GM21423 (cell line): ENCODE measurements around the gene TACC3.

Source experiments
- ATAC-seq: cut with Tn5 transposase; IDR thresholded peaks from one replicate; pipeline ENCODE4 v1.9.1; 2021; ENCODE audit warnings: mild to moderate bottlenecking, moderate library complexity; ENCODE audit not compliant: unreplicated experiment

TACC3 gene

DNA sequence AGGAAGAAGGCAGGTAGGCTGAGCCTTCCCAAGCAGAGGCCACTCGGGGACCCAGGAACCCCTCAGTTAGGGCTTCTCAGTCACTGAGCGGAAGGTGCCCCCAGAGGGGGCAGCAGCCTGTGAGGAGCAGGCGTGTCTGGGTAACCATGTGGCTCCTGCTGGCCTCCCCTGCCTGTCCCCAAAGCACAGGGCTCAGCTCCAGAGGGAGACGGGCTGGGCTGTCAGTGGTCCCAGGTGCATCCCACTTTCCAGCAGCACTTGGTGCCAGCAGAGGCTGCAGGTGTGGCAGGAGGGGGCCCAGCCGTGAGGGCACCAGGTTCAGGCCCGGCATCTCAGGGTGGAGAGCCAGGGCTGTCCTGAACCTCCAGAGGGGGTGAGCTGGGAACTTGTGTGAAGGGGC lies 22.7 kb downstream of the TACC3 start:
- ATAC-seq: no peak

DNA sequence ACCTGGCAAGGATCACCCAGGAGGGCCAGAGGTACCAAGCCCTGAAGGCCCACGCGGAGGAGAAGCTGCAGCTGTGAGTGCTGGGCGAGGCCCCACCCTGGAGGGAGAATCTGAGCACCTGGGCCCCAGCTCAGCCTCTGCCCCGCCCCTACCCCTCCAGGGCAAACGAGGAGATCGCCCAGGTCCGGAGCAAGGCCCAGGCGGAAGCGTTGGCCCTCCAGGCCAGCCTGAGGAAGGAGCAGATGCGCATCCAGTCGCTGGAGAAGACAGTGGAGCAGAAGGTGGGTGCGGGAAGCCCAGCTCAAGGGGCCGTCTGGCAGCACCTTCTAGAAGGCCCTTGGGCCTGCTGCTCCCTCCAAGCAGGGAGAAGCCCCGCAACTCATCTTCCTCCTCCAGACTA lies 23.2 kb downstream of the TACC3 start:
- no peak for ATAC-seq

DNA sequence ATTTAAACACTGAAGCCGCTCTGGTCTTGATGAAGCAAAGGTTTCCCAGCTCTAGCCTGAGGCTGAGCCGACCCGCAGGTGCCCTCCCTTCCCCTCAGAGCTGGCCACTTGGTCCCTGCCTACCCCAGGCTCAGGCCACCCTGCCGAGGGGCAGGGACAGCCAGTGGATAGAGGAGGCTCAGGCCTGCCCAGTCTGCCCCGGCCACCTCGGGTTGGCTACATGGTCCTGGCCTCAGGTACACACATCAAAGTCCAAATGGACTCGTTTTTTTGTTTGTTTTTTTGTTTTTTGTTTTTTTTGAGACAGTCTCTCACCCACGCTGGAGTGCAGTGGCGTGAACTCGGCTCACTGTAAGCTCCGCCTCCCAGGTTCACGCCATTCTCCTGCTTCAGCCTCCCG lies 23.8 kb downstream of the TACC3 start:
- no peak for ATAC-seq

DNA sequence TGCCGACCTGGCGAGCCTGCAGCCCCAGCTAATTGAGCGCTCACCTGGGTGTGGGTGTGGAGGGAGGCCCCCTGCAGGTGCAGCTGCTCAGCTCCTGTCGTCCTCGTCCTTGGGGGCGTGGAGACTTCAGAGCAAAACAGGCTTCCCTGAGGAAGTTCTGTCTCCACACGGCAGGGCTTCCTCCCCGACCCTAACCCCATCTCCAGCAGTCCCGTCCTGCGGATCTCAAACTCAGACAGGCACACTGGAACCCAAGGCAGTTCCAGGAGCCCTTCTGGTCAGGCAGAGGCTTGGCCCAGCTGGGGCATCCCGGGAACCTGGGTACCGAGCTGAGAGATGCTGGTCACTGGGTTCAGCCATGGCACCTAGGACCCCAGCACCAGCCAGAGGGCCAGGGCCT lies 24.4 kb downstream of the TACC3 start:
- ATAC-seq: no peak

DNA sequence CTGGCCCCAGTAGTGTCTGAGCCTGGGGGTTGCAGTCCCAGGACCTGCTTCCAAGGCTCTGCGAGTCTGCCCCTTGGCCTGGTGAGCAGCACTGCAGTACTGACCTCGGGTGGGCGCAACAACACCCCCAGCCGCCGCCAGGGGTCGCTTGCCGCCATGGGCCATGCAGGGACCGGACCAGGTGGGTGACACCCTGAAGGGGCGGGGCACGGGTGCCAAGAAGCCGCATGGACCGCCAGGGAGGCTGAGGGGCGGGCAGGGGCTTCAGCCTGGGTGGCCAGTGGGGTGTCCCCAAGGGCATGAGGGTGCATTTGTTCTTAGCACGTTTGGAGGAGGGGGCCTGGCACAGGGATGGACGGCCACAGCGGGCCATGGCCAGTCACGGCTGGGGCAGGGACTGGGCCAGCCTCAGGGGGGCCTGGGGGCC lies 25.0 kb downstream of the TACC3 start:
- peak; percentile 65 for ATAC-seq

DNA sequence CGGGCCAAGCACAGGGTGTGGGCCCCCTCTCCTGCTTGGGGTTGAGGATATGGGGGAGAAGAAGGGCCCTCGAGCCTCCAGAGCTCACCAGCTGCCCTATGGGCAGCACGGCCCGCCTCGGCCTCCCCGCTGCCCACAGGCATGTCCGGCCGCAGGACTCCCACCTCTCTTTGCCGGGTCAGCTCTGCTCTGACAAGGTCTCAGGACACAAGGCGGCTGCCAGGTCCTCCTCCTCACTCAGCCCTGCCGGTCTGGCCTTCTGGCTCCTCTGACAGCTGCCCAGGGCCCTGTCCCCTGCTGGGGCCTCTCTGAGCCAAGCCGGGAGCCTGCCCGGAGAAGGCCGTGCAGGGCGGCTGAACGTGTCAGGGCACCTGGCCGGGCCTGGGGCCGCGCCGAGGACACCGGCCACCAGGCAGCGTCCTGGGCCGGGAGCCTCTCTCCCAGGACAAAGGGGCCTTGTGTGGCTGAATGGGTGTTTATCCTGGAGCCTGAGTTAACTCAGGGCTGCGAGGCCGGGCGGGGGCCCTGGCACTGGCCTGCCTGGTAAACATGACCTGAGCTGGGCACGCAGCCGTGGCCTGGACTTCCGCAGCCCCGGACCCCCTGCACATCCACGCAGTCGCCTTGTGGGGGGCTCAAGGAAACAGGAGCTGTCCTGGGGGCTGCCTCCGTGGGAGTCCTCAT lies 25.7 kb downstream of the TACC3 start:
- no peak for ATAC-seq

DNA sequence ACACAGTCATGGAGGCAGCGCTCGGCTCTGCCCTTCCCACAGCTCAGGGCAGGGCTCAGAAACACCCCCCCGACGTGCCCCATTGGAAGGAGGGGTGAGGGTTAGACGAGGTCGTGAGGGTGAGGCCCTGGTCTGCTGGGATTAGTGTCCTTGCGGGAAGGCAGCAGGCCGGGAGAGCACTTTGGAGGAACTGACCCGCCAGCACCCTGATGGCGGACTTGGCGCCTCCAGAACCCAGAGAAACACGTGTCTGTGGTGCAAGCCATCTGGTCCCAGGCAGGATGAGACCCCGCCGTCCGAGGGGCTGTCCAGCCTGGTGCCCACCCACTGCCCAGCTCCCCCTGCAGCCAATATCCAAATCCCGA lies 26.3 kb downstream of the TACC3 start:
- ATAC-seq: no peak

DNA sequence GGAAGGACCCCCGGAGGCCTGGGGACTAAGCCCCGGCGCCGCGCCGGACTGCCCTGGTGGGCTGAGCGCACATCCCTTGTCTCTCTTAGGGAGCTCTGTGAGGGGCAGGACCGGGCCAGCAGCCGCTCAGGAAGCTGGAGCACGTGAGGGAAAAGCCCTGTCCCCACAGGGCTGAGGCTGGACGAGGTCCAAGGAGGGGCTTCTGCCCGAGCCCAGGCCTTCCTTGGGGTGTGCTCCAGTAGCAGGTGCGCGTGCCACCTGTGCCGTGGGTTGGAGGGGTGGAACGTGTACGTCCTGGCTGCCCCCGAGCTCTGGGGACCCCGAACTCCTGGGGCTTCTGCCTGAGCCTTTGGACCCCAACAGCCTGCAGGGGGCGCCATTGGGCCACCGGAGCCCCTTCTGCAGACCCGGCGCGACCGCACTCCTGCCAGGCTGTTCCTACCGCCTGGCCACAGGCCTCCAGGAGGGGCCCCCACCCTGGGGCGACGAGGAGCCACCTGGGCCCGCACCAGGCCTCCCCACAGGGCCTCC lies 27.2 kb downstream of the TACC3 start:
- ATAC-seq: no peak

DNA sequence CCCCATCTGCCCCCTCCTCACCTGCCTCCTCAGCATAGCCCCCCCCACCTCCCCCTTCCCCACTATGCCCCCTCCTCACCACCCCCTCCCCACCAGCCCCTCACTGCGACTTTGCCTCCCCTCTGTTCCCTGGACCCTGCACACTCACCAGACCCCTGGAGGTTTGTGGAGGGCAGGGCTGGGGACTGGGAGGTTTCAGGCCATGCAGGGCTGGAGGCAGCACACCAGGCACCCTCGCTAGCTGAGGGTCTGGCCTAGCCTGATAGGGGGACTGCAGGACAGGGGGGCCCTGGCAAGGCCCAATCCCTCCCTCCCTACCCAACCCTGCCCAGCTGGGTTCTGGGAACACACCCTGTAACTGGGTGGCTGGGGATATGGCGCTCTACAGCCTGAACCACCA lies 28.0 kb downstream of the TACC3 start:
- ATAC-seq: no peak

DNA sequence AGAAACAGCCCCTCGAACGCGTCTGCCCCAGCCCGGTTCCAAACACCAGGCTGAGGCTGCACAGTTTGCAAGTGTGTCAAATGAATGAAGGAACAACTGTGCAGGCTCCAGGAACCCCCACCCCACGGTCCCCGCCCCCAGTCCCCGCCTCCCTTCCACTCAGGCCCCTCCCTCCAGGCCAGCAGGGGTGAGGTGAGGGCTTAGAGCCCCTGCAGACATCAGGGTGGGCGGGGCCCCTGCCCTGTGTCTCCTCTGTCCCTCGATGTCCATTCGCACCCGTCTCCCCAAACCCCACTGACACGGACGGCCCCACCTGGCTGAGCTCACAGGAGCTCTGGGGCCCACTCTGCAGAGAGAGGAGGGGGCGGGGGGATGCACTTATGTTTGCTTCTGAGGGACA lies 28.5 kb downstream of the TACC3 start:
- ATAC-seq: no peak

DNA sequence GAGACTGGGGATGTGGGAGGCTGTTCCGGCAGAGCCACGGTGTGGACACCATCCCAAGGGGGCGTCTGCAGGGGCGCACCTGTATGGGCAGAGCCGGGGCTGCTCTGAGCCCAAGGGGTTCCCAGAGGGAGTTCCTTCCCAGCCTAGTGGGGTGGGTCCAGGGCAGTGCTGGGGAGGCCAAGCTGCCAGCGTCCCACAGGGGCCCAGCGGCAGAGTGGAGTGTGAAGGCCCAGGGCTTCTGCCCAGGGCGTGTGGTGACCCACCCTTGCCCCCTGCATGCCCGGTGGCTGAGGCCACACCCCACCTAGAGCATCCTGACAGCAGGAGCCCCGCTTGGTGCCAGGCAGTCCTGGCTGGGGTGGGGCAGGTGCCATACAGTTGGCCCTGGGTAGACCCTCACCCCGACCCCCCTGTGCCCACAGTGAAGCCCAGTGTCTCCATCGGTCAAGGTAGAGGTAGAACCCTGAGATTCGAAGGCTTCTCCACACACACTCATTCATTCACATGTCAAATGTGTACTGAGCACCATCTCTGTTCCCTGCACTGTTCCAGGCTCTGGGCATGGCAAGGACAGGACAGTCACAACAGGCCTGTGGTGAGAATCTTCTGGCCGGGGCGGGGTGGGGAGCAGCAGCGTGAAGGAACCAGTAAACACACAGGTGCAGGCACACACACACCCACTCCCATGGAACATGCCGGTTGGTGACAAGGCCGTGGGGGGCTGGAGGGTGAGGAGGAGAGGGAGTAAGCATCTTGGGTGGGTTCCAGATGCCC lies 29.2 kb downstream of the TACC3 start:
- ATAC-seq: no peak

DNA sequence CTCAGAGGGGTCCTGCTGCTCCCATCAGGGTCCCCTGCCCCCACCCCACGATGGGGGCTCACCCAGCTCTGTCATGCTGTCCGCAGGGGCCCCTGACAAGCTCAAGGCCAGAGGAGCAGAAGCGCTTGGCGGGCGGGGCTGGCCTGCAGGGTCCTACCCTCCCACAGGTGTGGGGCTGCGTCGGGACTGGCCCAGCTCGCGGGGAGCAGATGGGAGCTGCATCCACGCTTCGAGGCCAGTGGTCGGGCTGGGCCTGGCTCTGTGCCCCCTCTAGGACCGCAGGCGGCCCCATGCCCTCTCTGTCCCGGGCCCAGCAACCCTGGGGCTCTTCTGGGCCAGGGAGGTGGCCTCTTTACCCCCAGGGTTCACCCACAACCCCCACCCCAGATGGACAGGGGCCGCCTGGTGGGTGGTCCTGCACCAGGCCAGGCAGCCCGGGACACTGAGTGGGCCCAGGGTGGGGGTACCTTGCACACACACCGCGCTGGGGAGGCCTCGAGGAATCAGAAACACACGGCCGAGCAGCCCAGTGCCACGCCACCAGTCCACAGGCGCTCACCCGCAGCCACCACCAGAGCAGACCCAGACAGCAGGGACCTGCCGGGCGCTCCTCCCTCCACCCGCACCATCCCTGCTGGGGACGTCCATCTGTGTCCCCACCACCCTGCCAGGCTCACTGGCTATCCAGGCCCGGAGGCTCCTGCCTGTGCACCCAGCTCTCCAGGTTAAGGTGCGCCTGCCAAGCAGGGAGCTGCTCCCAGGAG lies 30.0 kb downstream of the TACC3 start:
- no peak for ATAC-seq

DNA sequence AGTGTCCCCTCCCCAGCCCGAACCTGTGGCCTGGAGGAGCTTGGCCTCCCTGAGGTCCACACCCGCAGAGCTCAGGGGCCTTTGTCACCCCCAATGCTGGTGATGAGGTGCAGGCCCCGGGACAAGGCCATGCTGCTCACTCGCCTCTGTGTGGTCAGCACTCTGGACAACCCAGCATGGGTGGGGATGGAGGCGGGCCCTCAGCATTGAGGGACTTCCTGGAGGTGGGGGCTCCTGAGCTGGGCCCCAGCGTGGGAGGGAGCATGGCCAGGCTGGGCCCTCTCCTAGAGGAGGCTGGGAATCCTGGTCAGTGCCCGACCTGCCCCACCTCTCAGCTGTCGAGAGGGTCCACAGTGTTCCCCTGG lies 30.6 kb downstream of the TACC3 start:
- ATAC-seq: no peak

DNA sequence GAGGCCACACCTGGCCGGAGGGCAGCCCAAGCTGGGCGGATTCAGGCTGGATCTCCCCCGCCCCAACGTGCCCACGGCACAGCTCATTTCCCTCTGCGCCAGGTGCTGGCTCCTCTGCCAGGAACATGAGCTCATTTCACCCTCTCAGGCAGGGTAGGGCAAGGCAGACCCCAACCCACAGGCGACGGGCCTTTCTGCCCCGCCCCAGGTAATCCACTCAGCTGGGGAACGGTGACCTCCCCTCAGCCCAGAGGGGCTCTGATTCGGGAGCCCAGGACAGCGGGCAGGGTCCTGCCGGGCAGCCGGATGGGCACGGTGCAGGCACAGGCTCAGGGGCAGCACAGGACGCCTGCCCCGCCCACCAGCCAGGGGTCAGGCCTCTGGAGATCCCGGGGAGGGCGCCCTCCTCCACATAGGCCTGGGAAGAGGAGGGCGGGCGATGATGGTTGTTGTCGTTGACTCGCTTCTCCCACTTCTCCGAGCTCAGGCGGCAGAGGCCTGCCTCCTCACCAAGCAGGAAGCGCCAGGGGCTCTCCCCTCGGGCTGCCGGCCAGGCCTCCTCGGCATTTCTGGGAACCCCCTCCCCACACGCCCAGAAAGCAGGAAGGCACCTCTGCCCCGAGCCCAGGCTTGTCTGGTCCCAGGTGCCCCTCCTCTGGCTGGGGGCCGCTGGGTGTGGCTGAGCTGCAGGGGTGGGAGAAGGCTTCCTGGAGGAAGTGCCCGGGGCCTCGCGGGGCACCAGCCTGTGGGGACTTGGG lies 31.1 kb downstream of the TACC3 start:
- no peak for ATAC-seq

DNA sequence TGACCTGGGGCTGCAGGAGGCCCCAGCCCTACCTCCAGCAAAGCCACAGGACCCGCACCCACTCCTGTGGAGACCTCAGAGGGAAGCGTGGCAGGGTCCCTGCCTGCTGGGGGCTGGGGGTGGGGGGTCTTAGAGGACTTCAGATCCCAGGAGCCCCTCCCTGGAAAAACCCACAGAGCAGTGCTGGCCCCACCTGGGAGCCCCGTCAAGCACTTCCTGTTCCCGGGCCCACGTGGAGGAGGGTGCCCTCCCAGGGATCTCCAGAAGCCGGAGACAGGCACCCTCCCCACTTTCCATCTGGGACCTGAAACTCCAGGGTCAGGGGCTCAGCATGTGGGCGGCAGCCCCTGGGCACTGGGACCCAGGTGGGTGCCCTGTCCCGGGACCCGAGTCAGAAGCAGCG lies 32.0 kb downstream of the TACC3 start:
- no peak for ATAC-seq

DNA sequence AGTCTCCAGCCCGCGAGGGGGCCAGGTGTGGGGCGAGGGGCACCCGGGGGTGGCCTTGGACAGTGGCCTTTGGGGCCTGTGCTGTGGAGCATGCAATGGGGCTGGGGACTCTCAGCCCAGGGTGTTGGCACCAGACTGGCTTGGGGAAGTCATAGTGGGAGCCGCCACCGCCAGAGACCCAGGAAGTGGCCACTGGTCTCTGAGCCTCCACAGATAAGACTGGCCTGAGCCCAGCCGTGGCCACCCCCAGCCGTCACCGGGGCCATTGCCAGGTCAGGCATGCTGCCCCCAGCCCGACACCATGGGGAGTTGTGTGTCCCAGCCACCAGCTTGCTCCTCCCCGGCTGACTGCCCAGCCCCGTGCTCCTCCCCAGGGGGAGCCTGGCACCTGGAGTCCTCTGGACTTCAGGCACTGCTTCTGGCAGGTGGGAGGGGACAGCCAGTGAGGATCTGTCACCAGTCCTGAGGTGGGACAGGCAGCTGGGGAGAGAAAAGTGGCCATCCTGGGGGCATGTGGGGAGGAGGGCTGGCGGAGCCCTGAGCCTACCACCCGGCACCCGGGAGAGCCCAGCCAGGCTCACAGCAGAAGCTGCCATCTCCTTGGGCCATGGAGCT lies 32.5 kb downstream of the TACC3 start:
- ATAC-seq: no peak

DNA sequence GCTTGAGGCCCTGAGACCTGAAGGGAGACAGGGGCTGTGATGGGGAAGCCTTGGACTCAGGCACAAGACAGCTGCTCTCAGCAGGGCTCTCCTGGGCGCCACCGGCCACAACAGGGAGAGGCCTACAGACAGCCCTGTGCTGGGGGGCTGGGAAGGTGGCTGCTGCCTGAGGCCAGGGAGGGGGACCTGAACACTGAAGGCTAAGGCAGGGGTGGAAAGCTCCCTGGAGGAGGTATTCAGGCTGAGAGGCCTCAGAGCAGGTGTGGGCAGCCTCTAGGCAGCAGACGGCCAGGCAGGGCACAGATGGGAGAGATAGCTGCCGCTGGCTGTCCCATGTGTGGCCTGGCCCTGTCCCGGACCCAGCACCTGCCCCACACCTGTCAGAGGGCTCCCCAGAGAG lies 33.0 kb downstream of the TACC3 start:
- ATAC-seq: no peak

DNA sequence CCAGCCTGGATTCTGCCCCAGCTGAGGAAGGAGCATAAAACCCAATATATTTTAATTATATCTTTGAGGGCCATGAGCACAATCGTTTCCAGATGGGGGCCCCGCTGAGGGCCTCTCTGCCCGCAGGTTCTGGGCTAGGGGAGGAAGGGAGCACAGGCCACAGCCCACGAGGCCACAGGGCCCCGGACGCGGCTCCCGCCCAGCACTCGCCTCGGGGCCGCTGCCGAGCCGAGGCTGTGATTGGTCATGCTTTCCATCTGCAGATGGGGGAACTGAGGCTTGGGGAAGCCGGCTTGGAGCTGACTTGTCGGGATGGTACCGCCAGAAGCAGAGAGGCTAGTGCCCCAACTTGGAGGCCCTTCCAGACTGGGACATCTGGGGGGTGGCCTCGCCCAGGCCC lies 34.0 kb downstream of the TACC3 start:
- ATAC-seq: no peak

DNA sequence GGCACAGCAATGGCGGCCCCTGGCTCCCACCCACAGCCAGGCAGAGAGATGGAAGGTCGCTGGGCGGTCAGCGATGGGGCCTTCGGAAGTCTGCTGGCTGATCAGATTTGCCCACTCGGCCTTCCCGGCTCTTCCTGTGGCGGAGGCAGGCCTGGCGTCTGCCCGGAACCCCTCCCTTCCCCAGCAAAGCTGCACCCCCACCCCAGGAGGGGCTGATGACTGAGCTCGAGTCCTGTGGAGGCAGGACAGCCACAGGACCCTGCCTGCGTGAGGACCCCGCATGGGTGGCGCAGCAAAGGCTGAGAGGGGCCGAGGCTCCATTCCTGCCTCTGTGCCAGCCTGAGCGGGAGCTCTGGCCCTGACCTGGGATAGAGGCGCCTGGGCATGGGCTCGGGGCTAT lies 34.8 kb downstream of the TACC3 start:
- no peak for ATAC-seq

DNA sequence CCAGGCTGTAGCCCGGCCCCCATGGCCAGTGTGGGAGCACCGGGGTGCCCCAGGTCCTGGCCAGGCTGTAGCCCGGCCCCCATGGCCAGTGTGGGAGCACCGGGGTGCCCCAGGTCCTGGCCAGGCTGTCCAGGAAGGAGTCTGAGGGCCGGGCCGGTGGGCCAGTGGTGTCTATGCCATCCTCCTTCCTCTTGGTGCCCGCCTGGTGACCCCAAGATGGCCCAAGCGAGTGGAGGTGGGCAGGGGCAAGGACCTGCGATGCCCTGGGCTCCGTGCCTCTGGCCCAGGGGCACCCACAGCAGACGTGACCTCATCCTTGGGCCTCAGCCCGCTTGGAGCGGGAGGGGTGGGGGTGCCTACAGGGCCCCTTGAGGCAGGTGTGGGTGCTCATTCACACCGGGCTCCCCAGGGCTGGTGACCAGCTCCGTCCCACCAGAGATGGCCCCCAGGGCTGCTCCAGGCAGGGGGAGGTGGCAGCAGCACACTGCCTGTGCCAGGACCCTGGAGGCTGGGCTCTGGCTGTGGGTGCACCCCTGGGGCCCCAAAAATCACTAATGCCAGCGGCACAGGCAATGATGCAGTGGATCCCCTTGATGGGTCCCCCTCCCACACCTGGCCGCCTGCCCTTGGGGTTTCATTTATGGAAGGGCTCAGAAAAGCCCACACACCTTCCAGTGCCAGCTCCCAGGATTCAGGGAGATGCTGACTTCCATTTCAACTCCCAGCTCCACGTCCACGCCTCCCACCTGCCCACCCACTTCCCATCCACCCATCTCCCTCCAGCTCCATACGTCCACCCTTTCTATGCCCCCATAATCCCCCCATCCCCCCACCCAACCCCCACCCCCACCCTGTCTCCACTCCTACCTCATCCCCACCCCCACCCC lies 35.8 kb downstream of the TACC3 start:
- no peak for ATAC-seq
